SK-N-MC (cell line): ENCODE data around the gene KIF22.

Experiments
- EZH2 ChIP-seq: fragments of 200-600 bp; sonication (generic); IDR thresholded peaks from one replicate; pipeline ENCODE4 v1.6.1; 2017; ENCODE audit warnings: antibody characterized with exemption
- FOXP2 ChIP-seq: optimal IDR thresholded peaks from 2 replicates; pipeline ENCODE3; 2011; ENCODE audit warnings: mild to moderate bottlenecking, moderate library complexity; ENCODE audit not compliant: insufficient read depth; ENCODE audit errors: extremely low read length, control extremely low read depth
- POLR2AphosphoS5 ChIP-seq: IDR thresholded peaks from 2 replicates; pipeline ENCODE4 v1.6.1; 2012; ENCODE audit warnings: mild to moderate bottlenecking, low read depth, low read length, borderline replicate concordance

- TF ChIP-seq EZH2 (no peak), POLR2AphosphoS5 (peak; percentile 20), FOXP2 (no peak)
Measured at GRCh38 chr16:29809031-29809747, 18.6 kb downstream of the KIF22 start.
